Karpas-422 (cell line): ENCODE results near the gene SLC7A4. TPM values are rescaled to one million over a fixed set of nuclear protein-coding genes. Genes with fewer than 3 reads are reported as not detected.
"Not testable (repeated sequence)": the region's sequence is repeated elsewhere in the genome, so short reads cannot be mapped to it uniquely, and the experiment has no call there.

ENCODE experiments used
- DNase-seq: peaks from one replicate; pipeline ENCODE4 v3.0.0-alpha.2; 2015
- H2AFZ ChIP-seq: fragments of 200-600 bp; sonication (generic); 2 replicates; pipeline ENCODE4 v1.6.1; 2014; ENCODE audit warnings: antibody characterized with exemption, low read length, mixed read lengths
- H3K27ac ChIP-seq: fragments of 200-600 bp; sonication (generic); 2 replicates; pipeline ENCODE4 v1.5.1; 2014; ENCODE audit warnings: mild to moderate bottlenecking, low read length, moderate library complexity
- H3K27me3 ChIP-seq: fragments of 200-600 bp; sonication (generic); 2 replicates; pipeline ENCODE4 v1.6.1; 2014; ENCODE audit warnings: low read length, mixed read lengths
- H3K36me3 ChIP-seq: fragments of 200-600 bp; sonication (generic); 2 replicates; pipeline ENCODE4 v1.6.1; 2014; ENCODE audit warnings: low read length, mixed read lengths; ENCODE audit not compliant: insufficient read depth
- H3K4me1 ChIP-seq: fragments of 200-600 bp; sonication (generic); 2 replicates; pipeline ENCODE4 v1.6.1; 2014; ENCODE audit warnings: mild to moderate bottlenecking, low read length, mixed read lengths
- H3K4me2 ChIP-seq: fragments of 200-600 bp; sonication (generic); 2 replicates; pipeline ENCODE4 v1.6.1; 2014; ENCODE audit warnings: low read length, low read depth, mild to moderate bottlenecking; ENCODE audit not compliant: poor library complexity, severe bottlenecking
- H3K4me3 ChIP-seq: fragments of 200-600 bp; sonication (generic); 2 replicates; pipeline ENCODE4 v1.5.1; 2014; ENCODE audit warnings: mild to moderate bottlenecking, antibody characterized with exemption, low read length, mixed read lengths
- H3K79me2 ChIP-seq: fragments of 200-600 bp; sonication (generic); 2 replicates; pipeline ENCODE4 v1.6.1; 2014; ENCODE audit warnings: mild to moderate bottlenecking, low read length, mixed read lengths
- H3K9ac ChIP-seq: fragments of 200-600 bp; sonication (generic); 2 replicates; pipeline ENCODE4 v1.6.0; 2014; ENCODE audit warnings: low read length
- H3K9me2 ChIP-seq: fragments of 200-600 bp; sonication (generic), shearing (Covaris generic); replicated peaks from 2 replicates; pipeline ENCODE4 v1.6.0; 2014; ENCODE audit warnings: mild to moderate bottlenecking, low read length, moderate library complexity; ENCODE audit not compliant: insufficient read depth
- H3K9me3 ChIP-seq: fragments of 300-700, 200-600 bp; sonication (generic); 2 replicates; pipeline ENCODE4 v1.6.1; 2014; ENCODE audit warnings: low read length, mixed read lengths
- H4K20me1 ChIP-seq: fragments of 200-600 bp; sonication (generic); 2 replicates; pipeline ENCODE4 v1.6.1; 2014; ENCODE audit warnings: mild to moderate bottlenecking, antibody characterized with exemption, low read length, low read depth; ENCODE audit not compliant: insufficient read depth
- total RNA-seq: library from RNA; depleted of rRNA; stranded (reverse); fragments of >200 nt; shearing (Covaris generic); gene quantifications from 2 replicates; pipeline ENCODE4 v1.2.3, GENCODE V29; 2014; ENCODE audit warnings: low replicate concordance

SLC7A4 gene
- total RNA-seq, 1 experiment from 2014 or later: not detected

DNA sequence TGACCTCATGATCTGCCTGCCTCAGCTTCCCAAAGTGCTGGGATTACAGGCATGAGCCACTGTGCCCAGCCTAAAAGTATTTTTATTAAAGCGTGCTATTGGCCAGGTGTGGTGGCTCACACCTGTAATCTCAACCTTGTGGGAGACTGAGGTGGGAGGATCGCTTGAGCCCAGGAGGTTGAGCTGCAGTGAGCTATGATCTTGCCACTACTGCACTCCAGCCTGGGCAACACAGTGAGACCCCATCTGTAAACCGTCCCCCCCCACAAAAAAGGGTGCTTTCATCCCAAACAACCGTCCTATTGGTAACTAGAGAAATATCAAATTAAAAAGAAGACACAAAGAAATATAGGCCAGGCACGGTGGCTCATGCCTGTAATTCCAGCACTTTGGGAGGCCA is 6.8 kb upstream of the SLC7A4 start:
- H3K9me3 ChIP-seq, H3K79me2 ChIP-seq, H3K4me1 ChIP-seq: not testable (repeated sequence)

DNA sequence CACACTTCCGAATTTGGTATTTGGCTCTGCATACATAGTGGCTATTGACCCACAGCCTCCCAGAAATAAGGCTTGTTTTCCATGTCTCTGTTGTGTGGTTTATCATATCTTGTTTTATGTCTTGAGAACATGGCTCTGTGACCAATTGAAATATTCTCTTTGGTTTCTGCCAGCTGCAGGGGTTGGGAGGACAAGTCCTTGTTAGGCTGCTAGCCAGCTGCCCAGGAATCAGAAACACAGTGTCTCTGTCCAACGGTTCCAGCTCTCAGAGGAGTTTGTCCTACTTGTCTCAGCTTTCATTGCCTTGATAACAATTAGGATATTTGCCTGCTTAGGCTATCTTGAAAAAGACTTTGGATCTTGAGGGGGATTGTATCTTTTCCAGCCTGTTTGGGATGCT is 6.0 kb upstream of the SLC7A4 start:
- H3K9ac ChIP-seq: no peak overlapping the region
- no peak overlapping the region for H2AFZ ChIP-seq
- DNase-seq: no peak
- H3K79me2 ChIP-seq: no peaks in the 10 kb centered on the region
- no peaks in the 10 kb centered on the region for H3K27me3 ChIP-seq
- no peaks in the 10 kb centered on the region for H4K20me1 ChIP-seq
- no peak overlapping the region for H3K4me2 ChIP-seq
- no peaks in the 10 kb centered on the region for H3K36me3 ChIP-seq
- H3K4me3 ChIP-seq: no peak overlapping the region
- H3K4me1 ChIP-seq: 0 out of 2 replicates have a peak, but pooled peaks cover under 1% of the 10 kb centered on the region
- H3K9me2 ChIP-seq: no peaks in the 10 kb centered on the region
- H3K27ac ChIP-seq: no peak overlapping the region
- H3K9me3 ChIP-seq: no peaks in the 10 kb centered on the region

More for the DNA sequence above, 6.8 kb upstream of the SLC7A4 start:
- not testable (repeated sequence) for DNase-seq, H3K4me2 ChIP-seq, H4K20me1 ChIP-seq, H3K9ac ChIP-seq, H3K9me2 ChIP-seq, H3K36me3 ChIP-seq, H2AFZ ChIP-seq, H3K27me3 ChIP-seq, H3K27ac ChIP-seq, H3K4me3 ChIP-seq

DNA sequence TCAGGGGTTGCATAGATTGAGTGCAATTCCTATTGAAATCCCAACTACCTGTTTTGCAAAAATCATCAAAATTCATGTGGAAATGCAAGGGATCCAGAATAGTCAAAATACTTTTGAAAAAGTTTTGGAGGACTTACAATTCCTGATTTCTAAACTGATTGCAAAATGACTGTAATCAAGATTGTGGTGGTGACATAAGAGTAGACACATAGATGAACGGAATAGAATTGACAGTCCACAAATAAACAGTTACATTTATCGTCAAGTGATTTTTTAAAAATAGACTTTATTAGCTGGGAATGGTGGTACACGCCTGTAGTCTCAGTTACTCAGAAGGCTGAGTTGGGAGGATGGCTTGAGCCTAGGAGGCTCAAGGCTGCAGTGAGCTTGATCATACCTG is 2.6 kb upstream of the SLC7A4 start:
- Histone ChIP-seq H3K4me2 (no peak overlapping the region), H3K27me3 (no peaks in the 10 kb centered on the region), H3K79me2 (no peaks in the 10 kb centered on the region), H3K4me1 (no peaks in the 10 kb centered on the region), H3K9me2 (no peaks in the 10 kb centered on the region), H3K9me3 (no peaks in the 10 kb centered on the region), H2AFZ (no peak overlapping the region), H3K36me3 (no peaks in the 10 kb centered on the region), H4K20me1 (no peaks in the 10 kb centered on the region), H3K4me3 (no peak overlapping the region), H3K27ac (no peak overlapping the region), H3K9ac (no peak overlapping the region)
- no peak for DNase-seq

DNA sequence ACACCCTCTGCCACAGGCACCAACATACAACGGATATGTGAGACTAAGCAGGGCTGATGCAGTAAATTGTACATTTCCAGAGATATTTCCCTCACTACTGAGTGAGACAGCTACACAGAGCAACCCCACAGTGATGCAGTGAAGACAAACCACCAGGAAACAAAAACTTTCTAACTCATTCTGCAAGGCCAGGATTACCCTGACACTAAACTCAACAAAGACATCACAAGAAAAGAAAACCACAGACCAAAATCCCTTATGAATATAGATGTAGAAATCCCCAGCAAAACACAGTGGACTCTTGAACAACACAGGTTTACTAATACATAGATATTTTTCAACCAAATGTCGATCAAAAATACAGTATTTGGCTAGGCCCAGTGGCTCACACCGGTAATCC is 1.5 kb upstream of the SLC7A4 start:
- Histone ChIP-seq H3K36me3 (no peaks in the 10 kb centered on the region), H3K27ac (no peak overlapping the region), H3K4me3 (no peak overlapping the region), H3K9me2 (no peaks in the 10 kb centered on the region), H3K4me1 (no peaks in the 10 kb centered on the region), H2AFZ (no peak overlapping the region), H3K4me2 (no peak overlapping the region), H3K9ac (no peak overlapping the region), H3K79me2 (no peaks in the 10 kb centered on the region), H4K20me1 (no peaks in the 10 kb centered on the region), H3K27me3 (no peaks in the 10 kb centered on the region), H3K9me3 (no peaks in the 10 kb centered on the region)
- no peak for DNase-seq

DNA sequence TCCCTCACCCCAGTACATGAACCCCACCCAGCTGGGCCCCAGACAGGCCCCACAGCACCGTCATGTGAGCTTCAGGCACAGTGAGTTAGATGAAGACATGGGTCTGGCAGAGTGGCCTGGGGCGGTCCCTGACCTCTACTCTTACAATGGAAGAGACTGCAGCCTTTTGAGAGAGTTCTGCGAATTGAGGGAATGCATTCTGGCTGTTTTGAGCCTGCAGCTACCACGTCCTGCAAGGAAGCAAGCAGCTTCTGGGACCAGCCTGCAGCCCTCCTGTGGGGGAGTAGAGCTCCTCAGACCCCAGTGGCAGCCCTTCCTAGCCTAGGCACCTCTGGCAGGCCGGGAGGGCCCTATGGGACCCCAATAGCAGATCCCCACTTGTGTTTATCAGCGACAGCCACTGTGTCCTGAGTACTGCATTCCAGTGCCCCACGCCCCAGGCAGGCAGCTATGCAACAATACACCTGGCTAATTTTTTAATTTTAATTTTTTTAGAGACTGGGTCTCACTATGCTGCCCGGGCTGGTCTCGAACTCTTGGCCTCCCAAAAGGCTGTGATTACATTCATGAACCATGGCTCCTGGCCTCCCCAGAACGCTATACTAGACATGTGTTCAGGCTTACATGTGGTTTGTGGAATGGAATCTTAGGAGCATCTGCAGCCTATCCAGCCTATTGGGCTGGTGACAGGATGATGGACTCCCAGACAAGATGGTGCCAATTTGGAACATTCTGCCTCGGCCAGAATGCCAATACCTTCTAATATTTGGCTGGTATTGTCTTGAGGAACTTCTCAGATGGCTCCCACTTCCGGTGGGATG is 717 bp upstream of the SLC7A4 start:
- H3K27ac ChIP-seq: no peak overlapping the region
- no peak overlapping the region for H3K4me3 ChIP-seq
- H3K4me1 ChIP-seq: no peaks in the 10 kb centered on the region
- no peak overlapping the region for H3K4me2 ChIP-seq
- H3K79me2 ChIP-seq: no peaks in the 10 kb centered on the region
- no peaks in the 10 kb centered on the region for H3K9me3 ChIP-seq
- no peaks in the 10 kb centered on the region for H3K36me3 ChIP-seq
- H3K9me2 ChIP-seq: no peaks in the 10 kb centered on the region
- no peaks in the 10 kb centered on the region for H3K27me3 ChIP-seq
- no peak for DNase-seq
- H4K20me1 ChIP-seq: no peaks in the 10 kb centered on the region
- H3K9ac ChIP-seq: no peak overlapping the region
- no peak overlapping the region for H2AFZ ChIP-seq

DNA sequence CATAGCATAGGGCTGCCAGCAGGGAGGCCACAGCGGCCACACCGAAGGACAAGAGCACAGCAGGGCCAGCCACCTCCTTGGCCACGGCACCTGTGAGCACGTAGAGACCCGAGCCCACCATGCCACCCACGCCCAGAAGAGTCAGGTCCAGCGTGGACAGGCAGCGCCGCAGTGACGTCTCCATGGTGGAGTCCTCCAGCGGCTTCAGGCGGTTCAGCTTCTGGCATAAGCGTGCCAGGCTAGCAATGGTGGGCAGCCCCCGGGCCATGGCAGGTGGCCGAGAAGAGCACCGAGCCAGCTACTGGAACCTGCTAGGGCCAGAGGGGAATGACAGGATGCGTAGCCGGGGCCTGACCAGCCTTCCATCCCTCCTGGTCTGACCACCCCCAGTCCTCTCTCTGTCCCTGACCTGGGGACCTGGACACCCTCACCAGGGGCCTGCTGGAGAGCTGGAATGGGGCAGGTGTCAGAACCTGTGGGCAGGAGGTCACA is 770 bp downstream of the SLC7A4 start:
- no peak overlapping the region for H2AFZ ChIP-seq
- H3K9me2 ChIP-seq: no peaks in the 10 kb centered on the region
- no peaks in the 10 kb centered on the region for H3K4me1 ChIP-seq
- no peak for DNase-seq
- no peak overlapping the region for H3K4me3 ChIP-seq
- H3K9me3 ChIP-seq: no peaks in the 10 kb centered on the region
- no peak overlapping the region for H3K4me2 ChIP-seq
- no peak overlapping the region for H3K9ac ChIP-seq
- H3K79me2 ChIP-seq: no peaks in the 10 kb centered on the region
- H3K27ac ChIP-seq: no peak overlapping the region
- no peaks in the 10 kb centered on the region for H4K20me1 ChIP-seq
- H3K27me3 ChIP-seq: no peaks in the 10 kb centered on the region
- H3K36me3 ChIP-seq: no peaks in the 10 kb centered on the region

DNA sequence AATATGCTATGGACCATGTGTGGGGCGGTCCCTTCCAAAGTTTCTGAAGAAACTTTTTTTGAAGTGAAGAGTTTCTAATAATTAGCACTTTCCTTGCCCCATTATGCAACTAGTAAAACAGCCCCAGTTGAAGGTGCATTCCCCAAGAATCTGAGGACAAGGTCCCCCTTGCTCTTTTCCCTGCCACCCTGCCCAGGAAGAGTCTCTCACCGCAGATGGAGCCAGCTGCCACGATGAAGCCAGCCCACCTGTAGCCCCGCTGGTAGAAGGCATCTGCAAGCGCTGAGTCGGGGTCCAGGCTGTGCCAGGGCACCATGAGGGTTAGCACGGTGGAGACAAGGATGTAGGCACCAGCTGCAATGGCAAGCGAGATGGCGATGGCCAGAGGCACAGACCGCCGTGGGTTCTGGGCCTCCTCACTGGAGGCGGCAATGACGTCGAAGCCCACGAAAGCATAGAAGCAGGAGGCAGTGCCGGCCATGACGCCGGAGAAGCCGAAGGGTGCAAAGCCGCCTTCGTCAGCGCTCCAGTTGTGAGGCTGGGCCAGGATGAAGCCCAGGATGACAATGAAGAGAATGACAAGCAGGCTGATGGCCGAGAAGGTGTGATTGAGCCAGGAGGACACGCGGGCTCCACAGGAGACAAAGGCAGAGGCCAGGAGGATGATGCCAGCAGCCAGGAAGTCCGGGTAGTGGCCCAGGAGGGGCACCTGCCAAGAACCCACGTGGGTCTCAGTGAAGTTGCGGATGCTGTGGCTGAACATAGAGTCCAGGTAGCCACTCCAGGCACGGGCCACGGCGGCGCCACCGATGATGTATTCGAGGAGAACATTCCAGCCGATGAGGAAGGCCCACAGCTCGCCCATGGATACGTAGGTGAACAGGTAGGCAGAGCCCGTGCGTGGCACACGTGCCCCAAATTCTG is 1.5 kb downstream of the SLC7A4 start:
- Histone ChIP-seq H3K4me3 (no peak overlapping the region), H3K79me2 (no peaks in the 10 kb centered on the region), H2AFZ (no peak overlapping the region), H3K9me2 (no peaks in the 10 kb centered on the region), H3K4me1 (no peaks in the 10 kb centered on the region), H3K36me3 (no peaks in the 10 kb centered on the region), H3K9ac (no peak overlapping the region), H3K9me3 (no peaks in the 10 kb centered on the region), H3K27ac (no peak overlapping the region), H3K4me2 (no peak overlapping the region), H3K27me3 (no peaks in the 10 kb centered on the region), H4K20me1 (no peaks in the 10 kb centered on the region)
- DNase-seq: no peak

DNA sequence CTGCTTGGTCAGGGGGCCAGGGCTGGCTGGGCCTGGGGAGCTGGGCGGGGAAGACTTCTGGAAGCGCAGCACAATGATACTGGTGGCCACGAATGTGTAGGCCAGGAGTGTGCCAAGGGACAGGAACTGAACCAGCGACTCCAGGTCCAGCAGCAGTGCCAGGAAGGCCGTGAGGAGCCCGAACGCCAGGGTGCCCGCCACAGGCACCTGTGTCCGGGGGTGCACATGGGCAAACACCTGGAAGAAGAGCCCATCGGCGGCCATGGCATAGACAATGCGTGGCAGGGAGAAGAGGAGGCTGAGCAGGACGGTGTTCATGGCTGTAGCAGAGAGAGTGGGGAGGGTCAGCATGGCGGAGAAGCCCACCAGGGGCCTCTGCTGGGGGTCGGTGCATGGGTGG is 2.3 kb downstream of the SLC7A4 start:
- Histone ChIP-seq H3K36me3 (no peaks in the 10 kb centered on the region), H3K9me3 (no peaks in the 10 kb centered on the region), H3K4me3 (no peak overlapping the region), H2AFZ (no peak overlapping the region), H3K9me2 (no peaks in the 10 kb centered on the region), H3K4me1 (no peaks in the 10 kb centered on the region), H4K20me1 (no peaks in the 10 kb centered on the region), H3K79me2 (no peaks in the 10 kb centered on the region), H3K27ac (no peak overlapping the region), H3K4me2 (no peak overlapping the region), H3K27me3 (no peaks in the 10 kb centered on the region), H3K9ac (no peak overlapping the region)
- no peak for DNase-seq
